SK-N-SH (cell line): ENCODE data around the gene MAMDC2. TPM values are rescaled to one million over a fixed set of nuclear protein-coding genes. Genes with fewer than 3 reads are reported as not detected.

Source experiments
- CTCF ChIA-PET: fragments of 300-600, 350-600 bp; formaldehyde crosslinking; extraction: SDS; loops from one replicate; lab custom pipeline; 2021; lab: Yijun Ruan, JAX
- POLR2A ChIA-PET: fragments of 350-600 bp; sonication (Branson Sonifier 250); formaldehyde crosslinking; extraction: SDS; loops from one replicate; lab custom pipeline; 2020; ENCODE audit warnings: antibody characterized with exemption, inconsistent platforms; lab: Yijun Ruan, JAX
- DNase-seq: peaks from one replicate; pipeline ENCODE4 v3.0.0; 2012
- H2AFZ ChIP-seq: fragments of 200-600 bp; sonication (generic); 2 replicates; pipeline ENCODE4 v1.8.1; 2016; ENCODE audit warnings: antibody characterized with exemption, mild to moderate bottlenecking, low read depth
- H3F3A ChIP-seq: fragments of 200-600 bp; sonication (generic); replicated peaks from 2 replicates; pipeline ENCODE3; 2016; ENCODE audit warnings: antibody characterized with exemption, mild to moderate bottlenecking; ENCODE audit not compliant: insufficient read depth
- H3K27ac ChIP-seq, 2 experiments: fragments of 200-500 bp in 1 of 2; fragments of 200-600 bp in 1 of 2; sonication (Bioruptor generic) in 1 of 2; sonication (generic), shearing (Covaris generic) in 1 of 2; 2 replicates each; pipeline versions ENCODE4 v1.5.1 to v1.6.1; 2014 to 2016; ENCODE audit warnings: low read depth in 2 of 2, inconsistent platforms in 1 of 2, low read length in 1 of 2, mild to moderate bottlenecking in 1 of 2, mixed read lengths in 1 of 2
- H3K27me3 ChIP-seq: fragments of 200-600 bp; sonication (generic), shearing (Covaris generic); 2 replicates; pipeline ENCODE4 v1.6.1; 2016; ENCODE audit warnings: mixed run types; ENCODE audit not compliant: insufficient read depth
- H3K36me3 ChIP-seq, 2 experiments: fragments of 200-500 bp in 1 of 2; fragments of 200-600 bp in 1 of 2; sonication (Bioruptor generic) in 1 of 2; sonication (generic) in 1 of 2; replicated peaks in 1 of 2; 2 replicates each; pipeline versions ENCODE3 to v1.5.1; 2014 to 2016; ENCODE audit warnings: low read length in 1 of 2, mild to moderate bottlenecking in 1 of 2; ENCODE audit not compliant: insufficient read depth in 2 of 2, control insufficient read depth in 1 of 2
- H3K4me1 ChIP-seq, 2 experiments: fragments of 200-500 bp in 1 of 2; fragments of 200-600 bp in 1 of 2; sonication (Bioruptor generic) in 1 of 2; sonication (generic), shearing (Covaris generic) in 1 of 2; 2 replicates each; pipeline versions ENCODE4 v1.5.1 to v1.6.1; 2014 to 2016; ENCODE audit warnings: low read depth in 1 of 2, low read length in 1 of 2, mixed run types in 1 of 2; ENCODE audit not compliant: insufficient read depth in 2 of 2, control insufficient read depth in 1 of 2
- H3K4me2 ChIP-seq: fragments of 200-600 bp; sonication (generic), shearing (Covaris generic); 2 replicates; pipeline ENCODE4 v1.6.1; 2017; ENCODE audit warnings: mixed run types
- H3K4me3 ChIP-seq, 2 experiments: fragments of 200-500 bp in 1 of 2; fragments of 200-600 bp in 1 of 2; sonication (Bioruptor generic) in 1 of 2; sonication (generic), shearing (Covaris generic) in 1 of 2; 2 replicates each; pipeline versions ENCODE4 v1.5.1 to v1.8.1; 2014 to 2016; ENCODE audit warnings: low read depth in 2 of 2, inconsistent platforms in 1 of 2, low read length in 1 of 2, mild to moderate bottlenecking in 1 of 2, mixed read lengths in 1 of 2, moderate library complexity in 1 of 2
- H3K79me2 ChIP-seq: fragments of 200-600 bp; sonication (generic); 2 replicates; pipeline ENCODE4 v1.8.1; 2017; ENCODE audit warnings: mild to moderate bottlenecking; ENCODE audit not compliant: insufficient read depth
- H3K9ac ChIP-seq: fragments of 200-600 bp; sonication (generic); 2 replicates; pipeline ENCODE4 v1.6.1; 2017; ENCODE audit warnings: mixed run types
- H3K9me2 ChIP-seq: fragments of 200-600 bp; sonication (generic); 2 replicates; pipeline ENCODE4 v1.6.1; 2017; ENCODE audit warnings: mixed run types
- H3K9me3 ChIP-seq: fragments of 200-600 bp; sonication (generic); 2 replicates; pipeline ENCODE4 v1.6.1; 2017; ENCODE audit warnings: mixed run types, mild to moderate bottlenecking, moderate library complexity
- H4K20me1 ChIP-seq: fragments of 200-600 bp; sonication (generic); 2 replicates; pipeline ENCODE4 v1.6.1; 2017; ENCODE audit warnings: mild to moderate bottlenecking, mixed run types; ENCODE audit not compliant: insufficient read depth
- CHD2 ChIP-seq: fragments of 150-350 bp; IDR thresholded peaks from 2 replicates; pipeline ENCODE4 v1.6.1; 2018; ENCODE audit warnings: low read length; ENCODE audit not compliant: partially characterized antibody
- CTCF ChIP-seq: fragments of 200-600 bp; sonication (generic); IDR thresholded peaks from 2 replicates; pipeline ENCODE4 v1.6.1; 2017; ENCODE audit warnings: antibody characterized with exemption, mild to moderate bottlenecking, moderate library complexity
- ELF1 ChIP-seq: IDR thresholded peaks from 2 replicates; pipeline ENCODE4 v1.4.0; 2012
- EP300 ChIP-seq, 2 experiments: IDR thresholded peaks; 2 replicates each; pipeline versions ENCODE4 v1.4.0 to v1.6.1; 2012; ENCODE audit warnings: borderline replicate concordance in 1 of 2, low read depth in 1 of 2, low read length in 1 of 2
- FOXJ3 ChIP-seq: sonication (generic); formaldehyde crosslinking; IDR thresholded peaks from 2 replicates; pipeline ENCODE4 v1.5.1; 2020; ENCODE audit warnings: mild to moderate bottlenecking, missing genetic modification reagents
- FOXM1 ChIP-seq: IDR thresholded peaks from 2 replicates; pipeline ENCODE4 v1.4.0; 2012; ENCODE audit warnings: low read depth, mild to moderate bottlenecking
- GABPA ChIP-seq: IDR thresholded peaks from 2 replicates; pipeline ENCODE4 v1.4.0; 2012; ENCODE audit warnings: low read depth, mild to moderate bottlenecking
- GATA2 ChIP-seq: sonication (generic); formaldehyde crosslinking; IDR thresholded peaks from 2 replicates; pipeline ENCODE4 v1.5.0; 2020; ENCODE audit warnings: mild to moderate bottlenecking, missing genetic modification reagents
- JUND ChIP-seq: IDR thresholded peaks from 2 replicates; pipeline ENCODE4 v1.4.0; 2012
- MXI1 ChIP-seq: IDR thresholded peaks from 2 replicates; pipeline ENCODE4 v1.6.1; 2012; ENCODE audit warnings: mild to moderate bottlenecking, low read depth, low read length, improper control_type of control experiment
- NFIC ChIP-seq: IDR thresholded peaks from 2 replicates; pipeline ENCODE4 v1.4.0; 2012; ENCODE audit warnings: borderline replicate concordance
- PBX3 ChIP-seq: IDR thresholded peaks from 2 replicates; pipeline ENCODE4; 2012
- POLR2AphosphoS5 ChIP-seq: IDR thresholded peaks from 2 replicates; pipeline ENCODE4 v1.6.1; 2012; ENCODE audit warnings: low read depth, low read length
- RAD21 ChIP-seq: IDR thresholded peaks from 2 replicates; pipeline ENCODE4 v1.6.1; 2012; ENCODE audit warnings: mild to moderate bottlenecking, low read length
- RFX5 ChIP-seq: IDR thresholded peaks from 2 replicates; pipeline ENCODE4 v1.6.1; 2012; ENCODE audit warnings: mild to moderate bottlenecking, improper control_type of control experiment, low read length
- RXRA ChIP-seq: IDR thresholded peaks from 2 replicates; pipeline ENCODE4 v1.4.0; 2012; ENCODE audit warnings: low read depth, mild to moderate bottlenecking, borderline replicate concordance
- SMC3 ChIP-seq: IDR thresholded peaks from 2 replicates; pipeline ENCODE4 v1.6.1; 2012; ENCODE audit warnings: low read depth, low read length, improper control_type of control experiment
- TEAD4 ChIP-seq: IDR thresholded peaks from 2 replicates; pipeline ENCODE4 v1.4.0; 2012; ENCODE audit warnings: mild to moderate bottlenecking, borderline replicate concordance; ENCODE audit not compliant: insufficient read depth
- USF2 ChIP-seq: fragments of 150-350 bp; IDR thresholded peaks from 2 replicates; pipeline ENCODE4 v1.6.1; 2017; ENCODE audit warnings: antibody characterized with exemption, low read length, low read depth, borderline replicate concordance
- ZBTB33 ChIP-seq: IDR thresholded peaks from 2 replicates; pipeline ENCODE4 v1.4.0; 2012; ENCODE audit warnings: low read depth, borderline replicate concordance
- WGBS: methylation state at CpG from one replicate; pipeline ENCODE4 v1.1.6; 2017; ENCODE audit warnings: low lambda C conversion rate; 5-methylcytosine and 5-hydroxymethylcytosine counted together
- polyA plus RNA-seq, 3 experiments: library from polyadenylated mRNA; depleted of rRNA; stranded (reverse); fragments of >200 nt; gene quantifications; 2 replicates each; pipeline ENCODE4 v1.2.3, GENCODE V29; 2012

Gene MAMDC2
- polyA plus RNA-seq, 1 of the 3 experiments (the other 2 are of a cell fraction): not detected

- Histone ChIP-seq H3K79me2 (no peaks in the 10 kb centered on the region), H3K27me3 (no peaks in the 10 kb centered on the region), H3K9me3 (no peaks in the 10 kb centered on the region), H3K27ac (no peak overlapping the region), H3K36me3 (no peaks in the 10 kb centered on the region), H3K4me1 (no peaks in the 10 kb centered on the region), H3K4me2 (no peak overlapping the region), H3K4me3 (no peak overlapping the region), H2AFZ (no peak overlapping the region), H3K9ac (no peak overlapping the region), H3F3A (no peaks in the 10 kb centered on the region), H4K20me1 (no peaks in the 10 kb centered on the region)
- POLR2A ChIA-PET: no interaction called here
- CTCF ChIA-PET: interaction anchor here (1.0 to 1.2 kb wide), 3 partner anchors 21 to 113 kb away, joined by 3 read pairs; no protein-coding TSS in a partner anchor
- no peak for DNase-seq
- 73% methylated on average over 2 of the region's 2 CpGs for WGBS
- TF ChIP-seq RFX5: no peak
- no peak for TF ChIP-seq GATA2 (CRISPR knock-in tag)
- TF ChIP-seq ELF1: no peak
- no peak for TF ChIP-seq NFIC
- no peak for TF ChIP-seq USF2
- TF ChIP-seq MXI1: no peak
- TF ChIP-seq EP300 (IDR thresholded peaks at IDR 0.05; ENCODE audit: borderline replicate concordance in 1 of 2, low read depth in 1 of 2, low read length in 1 of 2): no peak
- no peak for TF ChIP-seq CHD2
- TF ChIP-seq JUND: no peak
- no peak for TF ChIP-seq TEAD4
- TF ChIP-seq, all 33 proteins: peak for 0
- no peaks in the 10 kb centered on the region for H3K9me2 ChIP-seq
Observed at GRCh38 chr9:69997524-69997923, 46.1 kb upstream of the MAMDC2 start.

GRCh38 chr9:69999315-69999714 lies 44.3 kb upstream of the MAMDC2 start:
- no peaks in the 10 kb centered on the region for H3K9me3 ChIP-seq
- H3K9me2 ChIP-seq: no peaks in the 10 kb centered on the region
- WGBS: 94% methylated on average over 1 of the region's 1 CpG
- H3K27ac ChIP-seq: no peak overlapping the region
- no peak overlapping the region for H2AFZ ChIP-seq
- no peak for DNase-seq
- no peak overlapping the region for H3K4me3 ChIP-seq
- H3K79me2 ChIP-seq: no peaks in the 10 kb centered on the region
- H3K4me2 ChIP-seq: no peak overlapping the region
- H4K20me1 ChIP-seq: no peaks in the 10 kb centered on the region
- H3K27me3 ChIP-seq: no peaks in the 10 kb centered on the region
- H3K4me1 ChIP-seq: no peaks in the 10 kb centered on the region
- peaks cover 10% of the 10 kb centered on the region for H3F3A ChIP-seq
- no peaks in the 10 kb centered on the region for H3K36me3 ChIP-seq
- H3K9ac ChIP-seq: no peak overlapping the region
- POLR2A ChIA-PET: no interaction called here
- CTCF ChIA-PET: interaction anchor here (1.0 to 2.6 kb wide), 2 partner anchors 28 to 112 kb away, joined by 3 to 5 read pairs; no protein-coding TSS in a partner anchor
- TF ChIP-seq SMC3 (no peak), EP300 (IDR thresholded peaks at IDR 0.05; ENCODE audit: borderline replicate concordance in 1 of 2, low read depth in 1 of 2, low read length in 1 of 2) (no peak), CTCF (no peak), RXRA (no peak), RAD21 (no peak), ZBTB33 (no peak), FOXJ3 (CRISPR knock-in tag) (no peak), FOXM1 (no peak), POLR2AphosphoS5 (no peak), PBX3 (no peak), GABPA (no peak), RFX5 (no peak), CHD2 (no peak), MXI1 (no peak)
